Measurements from ENCODE around the gene THAP7.

The THAP7 gene

GRCh38 chr22:20993304-20994127 is 8.4 kb downstream of the THAP7 start:
- no peak for DNase-seq (ENCODE audit: low read depth)

DNA sequence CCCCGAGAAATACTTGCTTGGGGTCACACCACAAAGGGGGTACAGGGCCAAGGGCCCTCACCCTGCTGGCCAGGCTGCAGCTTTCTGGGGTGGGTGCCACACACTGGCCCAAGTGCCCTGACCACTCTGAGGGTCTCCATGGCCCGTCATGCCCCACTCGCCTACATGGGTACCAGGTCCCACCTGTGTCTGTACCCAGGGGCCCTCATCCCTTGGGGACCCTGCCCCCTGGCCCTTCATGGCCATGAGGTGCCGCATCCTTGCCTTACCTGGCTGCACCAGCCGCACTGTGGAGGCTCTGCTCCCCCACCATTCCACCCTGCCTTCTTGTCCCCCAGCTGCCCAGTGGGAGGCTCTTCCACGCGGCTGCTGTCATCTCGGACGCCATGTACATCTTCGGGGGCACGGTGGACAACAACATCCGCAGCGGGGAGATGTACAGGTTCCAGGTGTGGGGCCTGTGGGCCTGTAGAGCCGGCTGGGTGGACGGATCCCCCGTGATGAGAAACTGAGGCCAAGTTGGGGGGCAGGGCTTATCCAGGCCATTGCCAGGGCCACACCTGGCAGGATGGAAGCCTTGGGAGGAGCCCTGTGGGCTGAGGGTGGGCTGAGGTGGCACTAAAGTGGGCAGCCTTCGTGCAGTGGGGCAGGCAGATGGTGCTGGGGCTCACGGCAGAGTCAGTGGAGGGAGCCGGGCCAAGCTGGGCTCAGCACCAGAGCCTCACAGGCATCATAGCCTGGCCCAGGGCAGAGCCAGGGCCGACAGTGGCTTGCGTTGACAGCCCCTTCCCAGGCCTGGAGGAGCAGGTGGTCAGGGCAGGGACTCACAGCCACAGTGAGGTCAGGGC is 9.2 kb downstream of the THAP7 start:
- no peak for DNase-seq (ENCODE audit: low read depth)

GRCh38 chr22:20992056-20992442 is 9.9 kb downstream of the THAP7 start:
- DNase-seq (ENCODE audit: low read depth), result no peak

- no peak for DNase-seq (ENCODE audit: low read depth)
Measured at GRCh38 chr22:20991252-20992055, 10.5 kb downstream of the THAP7 start.

DNA sequence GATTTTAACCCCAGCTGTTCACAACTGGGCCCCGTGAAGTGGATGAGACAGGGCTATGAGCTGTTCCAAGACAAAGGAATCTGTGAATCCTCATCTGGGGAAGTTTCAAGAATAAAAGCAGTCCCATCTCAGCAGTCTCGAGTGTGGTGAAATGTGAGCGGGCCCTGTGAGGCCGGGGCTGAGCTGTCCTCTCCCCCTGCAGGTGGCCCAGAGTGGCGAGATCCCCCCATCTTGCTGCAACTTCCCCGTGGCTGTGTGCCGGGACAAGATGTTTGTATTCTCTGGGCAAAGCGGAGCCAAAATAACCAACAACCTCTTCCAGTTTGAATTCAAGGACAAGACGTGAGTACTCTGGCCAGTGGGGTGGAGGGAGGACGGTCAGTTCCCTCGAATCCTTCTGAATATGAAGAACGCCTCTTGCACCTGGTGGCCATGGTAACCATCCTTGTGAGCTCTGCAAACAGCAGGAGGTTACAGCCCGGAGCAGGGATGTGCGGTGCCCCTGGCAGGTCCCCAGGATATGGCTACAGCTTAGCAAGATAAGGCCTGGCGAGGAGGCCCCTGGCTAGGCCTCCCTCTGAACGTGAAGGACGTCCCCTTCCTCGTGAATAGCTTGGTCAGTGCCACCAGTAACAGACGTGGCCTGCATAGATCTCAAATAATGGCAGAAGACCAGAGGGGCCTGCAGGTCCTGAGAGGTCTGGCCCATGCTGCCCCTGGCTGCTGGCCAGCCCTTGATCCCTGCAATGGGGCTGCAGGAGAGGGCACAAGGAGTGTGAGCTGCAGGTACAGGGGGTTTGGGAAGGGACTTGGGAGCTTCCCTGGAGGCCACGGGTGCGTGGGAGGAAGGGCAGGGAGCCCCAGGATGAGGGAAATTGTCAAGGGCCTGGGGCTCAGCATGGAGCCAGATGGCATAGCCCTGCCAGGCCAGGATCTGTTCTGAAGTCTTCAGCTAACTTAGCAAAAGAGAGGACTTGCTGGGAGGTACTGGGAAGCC is 11.4 kb downstream of the THAP7 start:
- DNase-seq (ENCODE audit: low read depth), result no peak

DNA sequence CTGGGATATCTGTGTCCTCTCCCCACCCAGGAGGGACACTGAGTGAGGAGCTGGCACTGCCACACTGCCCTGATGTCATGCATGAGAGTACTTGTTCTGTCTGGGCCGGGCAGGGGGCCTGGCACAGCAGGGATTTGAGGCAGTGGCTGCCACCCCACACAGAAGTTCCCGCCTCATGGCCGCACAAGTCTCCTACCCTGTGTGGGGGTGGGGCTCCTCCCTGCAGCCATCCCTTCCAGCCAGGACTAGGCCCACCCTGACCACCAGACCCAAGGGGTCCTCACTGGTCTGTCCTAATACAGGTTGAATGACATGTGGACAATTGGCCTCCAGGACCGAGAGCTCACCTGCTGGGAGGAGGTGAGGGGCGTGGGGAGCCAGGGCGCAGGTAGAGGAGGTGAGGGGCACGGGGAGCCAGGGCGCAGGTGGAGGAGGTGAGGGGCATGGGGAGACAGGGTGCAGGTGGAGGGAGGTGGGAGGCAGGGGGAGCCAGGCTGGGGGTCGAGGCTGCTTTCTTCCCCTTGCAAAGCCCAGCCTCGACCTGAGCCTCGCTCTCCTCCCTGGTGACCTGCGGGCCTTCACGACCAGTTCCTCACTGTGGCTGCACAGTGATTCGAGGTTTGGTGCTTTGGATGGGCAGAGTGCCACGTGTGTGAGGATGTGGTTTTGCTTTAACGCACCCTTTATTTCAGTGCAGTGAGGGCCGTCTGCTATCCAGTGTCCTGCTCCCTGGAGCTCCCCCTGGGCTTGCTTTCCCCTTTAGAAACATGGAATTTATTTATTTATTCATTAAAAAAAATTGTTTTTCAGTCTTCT is 12.4 kb downstream of the THAP7 start:
- DNase-seq (ENCODE audit: low read depth), result no peak

GRCh38 chr22:20988573-20989322 is 13.2 kb downstream of the THAP7 start:
- DNase-seq (ENCODE audit: low read depth), result no peak

DNA sequence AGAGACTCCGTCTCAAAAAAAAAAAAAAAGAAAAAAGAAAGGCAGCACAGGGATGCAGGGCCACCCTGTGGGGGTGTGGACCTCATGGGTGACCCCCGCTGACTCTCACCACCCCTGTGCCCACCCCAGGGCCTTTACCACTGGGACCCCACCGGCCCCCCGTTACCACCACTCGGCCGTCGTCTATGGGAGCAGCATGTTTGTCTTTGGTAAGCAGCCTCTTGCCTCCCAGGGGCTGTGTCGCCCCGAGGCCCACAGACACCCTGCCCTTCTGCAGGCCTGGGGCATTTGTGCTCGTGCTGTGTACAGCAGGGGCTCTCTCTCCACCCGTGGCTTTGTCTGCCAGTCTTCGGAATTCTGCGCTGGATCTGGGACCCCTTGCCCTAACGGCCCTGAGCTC is 14.5 kb downstream of the THAP7 start:
- no peak for DNase-seq (ENCODE audit: low read depth)

GRCh38 chr22:20986365-20986764 is 15.6 kb downstream of the THAP7 start:
- no peak for DNase-seq (ENCODE audit: low read depth)

GRCh38 chr22:20985720-20986119 is 16.2 kb downstream of the THAP7 start:
- no peak for DNase-seq (ENCODE audit: low read depth)

DNA sequence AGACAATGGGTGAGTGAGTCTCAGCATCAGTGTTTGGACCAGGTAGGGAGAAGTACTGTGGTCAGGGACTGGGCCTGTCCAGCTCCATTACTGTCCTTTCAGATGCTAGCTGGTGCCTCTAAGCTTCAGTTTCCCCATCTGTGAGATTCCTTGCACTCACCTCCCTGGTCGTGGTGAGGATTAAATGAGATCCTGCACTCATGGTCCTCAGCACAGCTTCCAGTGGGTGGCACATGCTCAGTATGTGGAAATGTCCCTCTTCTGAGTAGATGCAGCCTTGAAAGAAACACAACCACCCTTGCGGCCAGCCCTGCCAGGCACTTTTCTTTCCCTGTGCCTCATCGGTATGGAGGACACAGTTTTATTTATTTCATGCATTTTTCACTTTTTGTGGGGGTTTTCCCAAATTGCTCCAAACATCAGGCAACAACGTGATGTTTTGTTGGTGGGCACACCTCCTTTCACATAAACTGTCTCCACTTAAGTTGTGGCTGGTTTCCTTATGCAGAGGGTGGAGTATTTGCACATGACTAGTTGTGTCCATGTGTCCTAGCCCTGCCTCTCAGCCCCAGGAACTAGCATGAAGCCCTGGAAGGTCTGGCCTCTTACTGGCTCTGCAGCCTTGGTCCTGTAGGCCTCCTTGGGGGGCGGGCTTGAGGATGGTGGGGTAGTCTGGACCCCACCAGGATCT is 18.7 kb downstream of the THAP7 start:
- DNase-seq (ENCODE audit: low read depth), result no peak

- DNase-seq (ENCODE audit: low read depth), result no peak
Measured at GRCh38 chr22:20982563-20982882, 19.4 kb downstream of the THAP7 start.

DNA sequence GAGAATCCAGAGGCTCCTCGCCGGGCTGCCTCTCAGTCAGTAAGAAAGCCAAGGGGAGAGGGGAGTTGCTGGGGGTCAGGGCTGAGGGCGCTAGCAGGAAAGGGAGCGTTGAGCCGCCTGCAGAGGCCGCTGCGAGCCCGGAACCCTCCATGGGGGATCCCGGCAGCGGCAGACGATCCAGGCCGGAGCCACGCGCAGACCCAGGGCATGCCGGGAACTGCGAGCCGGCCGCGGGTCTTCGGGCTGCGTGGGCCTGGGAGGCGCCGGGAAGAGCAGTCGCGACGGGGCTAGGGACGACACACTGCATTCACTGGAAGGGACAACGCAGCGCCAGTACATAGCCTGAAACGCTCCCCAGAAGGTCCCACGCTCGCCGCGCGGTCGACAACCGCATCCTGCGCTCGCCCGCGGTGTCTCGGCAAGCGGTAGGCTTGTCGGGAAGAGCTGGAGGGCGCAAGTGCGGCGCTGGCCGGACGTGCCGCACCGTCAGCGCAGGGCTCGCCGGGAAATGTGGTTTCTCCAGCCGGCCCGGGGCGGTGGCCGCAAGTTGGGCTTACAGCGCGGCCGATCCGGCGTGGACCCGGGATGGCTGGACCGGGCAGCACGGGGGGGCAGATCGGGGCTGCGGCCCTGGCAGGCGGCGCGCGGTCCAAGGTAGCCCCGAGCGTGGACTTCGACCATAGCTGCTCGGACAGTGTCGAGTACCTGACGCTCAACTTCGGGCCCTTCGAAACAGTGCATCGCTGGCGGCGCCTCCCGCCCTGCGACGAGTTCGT is 19.9 kb downstream of the THAP7 start, which contains the start of gene LZTR1:
Gene LZTR1 (plus strand): TSS at position 511 of the 776 bp plus-strand sequence. CDS start 75 bp downstream, at position 586.
- no peak for DNase-seq (ENCODE audit: low read depth)

- no peak for DNase-seq (ENCODE audit: low read depth)
Measured at GRCh38 chr22:20980938-20981722, 20.8 kb downstream of the THAP7 start.

- no peak for DNase-seq (ENCODE audit: low read depth)
Measured at GRCh38 chr22:20980523-20980922, 21.4 kb downstream of the THAP7 start.

- no peak for DNase-seq (ENCODE audit: low read depth)
Measured at GRCh38 chr22:20979940-20980453, 21.9 kb downstream of the THAP7 start.

DNA sequence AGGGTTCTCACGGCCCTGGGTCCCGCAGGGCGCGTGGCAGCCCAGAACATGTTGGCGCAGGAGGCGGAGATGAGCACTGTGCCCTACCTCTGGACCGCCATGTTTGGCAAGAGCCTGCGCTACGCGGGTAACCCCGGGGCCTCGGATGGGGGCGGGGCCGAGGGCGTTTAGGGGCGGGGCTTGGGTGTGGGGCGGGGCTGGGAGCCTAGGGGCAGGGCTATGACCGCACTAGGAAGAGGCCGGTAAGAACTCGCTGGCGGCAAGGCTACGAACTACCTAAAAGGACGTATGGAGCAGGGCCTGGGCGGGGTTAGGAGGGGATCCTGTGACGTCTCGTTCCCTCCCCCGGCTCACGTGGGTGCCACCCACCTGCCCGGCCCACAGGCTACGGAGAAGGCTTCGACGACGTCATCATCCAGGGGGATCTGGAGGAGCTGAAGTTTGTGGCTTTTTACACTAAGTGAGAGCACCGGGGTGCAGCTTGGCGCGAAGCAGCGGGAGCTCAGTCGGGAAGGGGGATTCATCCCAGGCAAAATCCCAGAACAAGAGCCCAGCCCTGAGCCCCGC is 22.6 kb downstream of the THAP7 start:
- no peak for DNase-seq (ENCODE audit: low read depth)

All from stimulated activated CD8-positive, alpha-beta memory T cell treated with anti-CD3 and anti-CD28 coated beads, Interleukin-7, amount 100 ng/mL, for 24 hours (primary cell).